C4-2B (cell line): ENCODE results near the gene LCNL1.

Experiments used
- H3K27ac ChIP-seq: fragments of 450-650 bp; 2 replicates; pipeline ENCODE4 v1.5.1; 2017
- ZFX ChIP-seq: fragments of 450-650 bp; IDR thresholded peaks from 2 replicates; pipeline ENCODE4 v1.6.1; 2017
- TF ChIP-seq, protein P1 (sequence below): fragments of 450-650 bp; conservative IDR thresholded peaks from 2 replicates; pipeline ENCODE4 v1.5.1; 2017; ENCODE audit warnings: mild to moderate bottlenecking

The LCNL1 gene

DNA sequence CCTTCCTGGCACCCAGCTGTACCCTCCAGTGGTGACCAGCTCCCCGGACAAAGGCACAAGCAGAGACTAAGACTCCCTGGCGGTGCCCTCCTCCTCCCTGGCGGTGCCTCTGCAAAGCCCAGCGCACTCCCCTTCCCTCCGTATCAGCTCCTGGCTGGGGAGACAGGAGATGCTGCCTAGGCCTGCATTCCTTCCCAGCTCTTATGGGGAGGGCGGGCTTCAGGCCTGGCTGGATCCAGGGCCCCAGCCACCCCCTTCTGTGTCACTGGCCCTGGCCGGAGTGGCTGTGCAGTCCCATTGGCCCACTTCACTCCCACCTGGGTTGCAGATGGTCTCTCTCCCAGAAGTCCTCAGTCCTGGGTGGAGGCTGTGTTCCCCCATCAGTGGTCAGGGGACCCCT is 24.3 kb upstream of the LCNL1 start:
- TF ChIP-seq ZFX: no peak
- TF ChIP-seq, protein P1, sequence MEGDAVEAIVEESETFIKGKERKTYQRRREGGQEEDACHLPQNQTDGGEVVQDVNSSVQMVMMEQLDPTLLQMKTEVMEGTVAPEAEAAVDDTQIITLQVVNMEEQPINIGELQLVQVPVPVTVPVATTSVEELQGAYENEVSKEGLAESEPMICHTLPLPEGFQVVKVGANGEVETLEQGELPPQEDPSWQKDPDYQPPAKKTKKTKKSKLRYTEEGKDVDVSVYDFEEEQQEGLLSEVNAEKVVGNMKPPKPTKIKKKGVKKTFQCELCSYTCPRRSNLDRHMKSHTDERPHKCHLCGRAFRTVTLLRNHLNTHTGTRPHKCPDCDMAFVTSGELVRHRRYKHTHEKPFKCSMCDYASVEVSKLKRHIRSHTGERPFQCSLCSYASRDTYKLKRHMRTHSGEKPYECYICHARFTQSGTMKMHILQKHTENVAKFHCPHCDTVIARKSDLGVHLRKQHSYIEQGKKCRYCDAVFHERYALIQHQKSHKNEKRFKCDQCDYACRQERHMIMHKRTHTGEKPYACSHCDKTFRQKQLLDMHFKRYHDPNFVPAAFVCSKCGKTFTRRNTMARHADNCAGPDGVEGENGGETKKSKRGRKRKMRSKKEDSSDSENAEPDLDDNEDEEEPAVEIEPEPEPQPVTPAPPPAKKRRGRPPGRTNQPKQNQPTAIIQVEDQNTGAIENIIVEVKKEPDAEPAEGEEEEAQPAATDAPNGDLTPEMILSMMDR: no peak
- no peak overlapping the region for H3K27ac ChIP-seq

DNA sequence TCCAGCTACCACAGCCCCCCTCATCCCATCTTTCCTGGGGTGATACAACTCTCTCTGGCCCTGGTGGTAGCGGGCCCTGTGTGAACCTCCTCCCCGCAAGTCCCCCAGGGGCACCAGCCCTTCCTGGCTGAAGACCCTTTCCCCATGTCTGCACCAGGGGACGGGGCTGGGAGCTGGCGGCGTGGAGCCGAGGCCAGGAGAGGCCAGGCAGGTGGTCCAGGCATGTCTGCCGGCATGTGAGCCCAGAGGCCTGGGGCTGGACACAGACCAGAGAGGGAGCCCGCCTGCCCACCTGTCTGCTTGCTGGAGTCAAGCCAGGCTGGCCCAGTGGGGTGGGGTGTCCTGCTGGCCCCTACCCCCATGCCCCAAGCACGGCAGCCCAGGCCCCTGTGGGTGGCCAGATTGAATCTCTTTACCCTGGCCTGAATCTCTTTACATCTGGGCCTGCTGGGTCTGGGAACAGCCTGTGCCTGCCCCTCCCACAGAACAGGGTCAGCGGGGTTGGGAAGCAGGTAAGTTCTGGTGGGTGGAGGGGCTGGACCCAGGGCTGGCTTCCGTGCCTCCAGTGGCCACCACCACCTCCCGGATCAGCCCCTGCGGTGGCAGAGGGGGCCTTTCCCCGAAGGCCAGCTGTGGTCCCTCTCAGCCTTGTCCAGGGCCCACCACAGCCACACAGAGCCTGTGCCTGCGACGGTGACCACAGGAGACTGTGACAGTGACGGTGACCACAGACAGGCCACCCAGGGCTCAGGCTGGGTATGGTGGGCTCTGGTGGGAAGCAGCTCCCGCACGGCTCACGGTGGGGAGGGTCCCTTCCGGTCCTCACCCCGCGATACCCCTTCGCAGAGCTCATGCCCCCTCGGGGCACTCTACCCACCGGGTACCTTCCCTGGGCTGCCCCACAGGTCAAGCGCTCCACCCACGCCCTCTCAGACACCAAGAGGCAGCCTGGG is 23.6 kb upstream of the LCNL1 start:
- no peak overlapping the region for H3K27ac ChIP-seq
- TF ChIP-seq ZFX: no peak
- TF ChIP-seq, protein P1: no peak

DNA sequence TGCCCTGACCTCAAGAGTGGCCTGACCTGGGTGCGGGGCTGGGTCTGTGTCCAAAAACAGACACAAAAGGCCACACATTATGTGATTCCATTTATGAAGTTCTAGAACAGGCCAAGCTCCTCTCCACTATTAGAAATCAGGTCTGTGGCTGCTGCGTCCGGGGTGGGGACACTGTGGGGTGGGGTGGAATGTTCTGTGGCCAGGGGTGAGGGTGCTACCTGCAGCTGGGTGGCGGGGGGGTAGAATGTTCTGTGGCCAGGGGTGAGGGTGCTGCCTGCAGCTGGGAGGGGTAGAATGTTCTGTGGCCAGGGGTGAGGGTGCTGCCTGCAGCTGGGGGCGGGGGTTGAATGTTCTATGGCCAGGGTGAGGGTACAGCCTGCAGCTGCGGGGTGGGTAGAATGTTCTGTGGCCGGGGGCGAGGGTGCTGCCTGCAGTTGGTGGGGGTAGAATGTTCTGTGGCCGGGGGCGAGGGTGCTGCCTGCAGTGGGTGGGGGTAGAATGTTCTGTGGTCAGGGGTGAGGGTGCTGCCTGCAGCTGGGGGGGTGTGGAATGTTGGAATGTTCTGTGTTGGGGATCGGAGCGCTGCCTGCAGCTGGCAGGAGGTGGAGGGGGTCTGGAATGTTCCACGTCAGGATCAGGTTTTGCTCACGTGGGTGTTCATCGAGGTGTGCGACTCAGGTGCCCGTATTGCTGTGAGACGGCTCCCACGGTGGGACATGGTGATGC is 22.4 kb upstream of the LCNL1 start:
- TF ChIP-seq, protein P1: no peak
- TF ChIP-seq ZFX: no peak
- H3K27ac ChIP-seq: no peak overlapping the region

DNA sequence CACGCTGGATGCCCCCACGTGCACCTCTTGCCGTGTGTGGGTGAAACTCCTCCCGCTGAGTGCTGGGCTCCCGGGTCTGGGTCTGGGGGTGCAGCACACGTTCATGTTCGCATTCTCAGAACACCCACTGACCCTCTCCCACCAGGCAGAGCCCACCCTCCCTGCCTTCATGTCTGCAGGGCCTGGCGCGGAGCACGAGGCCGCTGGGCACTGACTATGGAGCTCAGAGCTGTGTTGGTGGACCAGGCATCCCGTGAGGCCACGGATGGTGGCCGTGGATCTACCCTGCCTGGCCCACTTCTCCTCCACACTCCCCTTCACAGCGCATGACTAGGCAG is 21.9 kb upstream of the LCNL1 start:
- TF ChIP-seq, protein P1: no peak
- no peak for TF ChIP-seq ZFX
- H3K27ac ChIP-seq: peak overlapping the region; percentile 20

DNA sequence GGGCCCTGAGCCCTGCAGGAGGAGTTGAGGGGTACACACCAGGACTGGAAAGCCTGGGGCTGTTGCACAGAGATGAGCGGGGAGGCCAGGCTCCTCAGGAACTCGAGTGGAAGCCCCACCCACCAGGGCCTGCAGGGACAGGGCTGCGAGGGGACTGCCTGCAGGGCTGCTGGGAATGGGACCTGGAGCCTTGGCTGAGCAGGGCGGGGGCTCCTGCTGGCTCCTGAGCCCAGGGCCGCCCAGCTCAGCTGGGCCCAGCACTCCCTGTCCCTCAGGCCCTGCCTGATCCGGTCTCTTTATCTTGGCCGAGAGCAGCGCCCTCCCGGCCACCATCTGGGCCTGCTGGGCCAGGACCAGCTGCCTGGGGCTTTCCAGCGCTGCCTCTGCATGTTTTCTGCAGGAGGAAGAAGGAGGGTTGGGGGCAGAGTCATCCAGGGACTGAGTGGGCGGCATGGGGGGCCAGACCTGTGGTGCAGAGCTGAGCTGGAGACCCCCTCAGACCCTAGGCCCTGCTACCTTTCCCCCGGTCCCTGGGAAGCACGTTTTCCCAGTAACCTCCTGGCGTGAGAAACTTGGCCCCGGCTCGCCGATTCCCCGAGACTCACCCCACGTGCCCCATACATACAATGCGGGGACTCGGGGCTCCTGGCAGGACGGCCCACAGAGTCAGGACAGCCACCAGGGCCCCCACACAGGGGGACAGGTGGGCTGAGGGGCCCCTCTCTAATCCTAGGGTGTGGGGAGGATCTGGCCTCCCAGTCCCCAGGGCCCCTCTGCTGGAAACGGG is 21.3 kb upstream of the LCNL1 start:
- TF ChIP-seq, protein P1: no peak
- no peak for TF ChIP-seq ZFX
- peak overlapping the region; percentile 20 for H3K27ac ChIP-seq

DNA sequence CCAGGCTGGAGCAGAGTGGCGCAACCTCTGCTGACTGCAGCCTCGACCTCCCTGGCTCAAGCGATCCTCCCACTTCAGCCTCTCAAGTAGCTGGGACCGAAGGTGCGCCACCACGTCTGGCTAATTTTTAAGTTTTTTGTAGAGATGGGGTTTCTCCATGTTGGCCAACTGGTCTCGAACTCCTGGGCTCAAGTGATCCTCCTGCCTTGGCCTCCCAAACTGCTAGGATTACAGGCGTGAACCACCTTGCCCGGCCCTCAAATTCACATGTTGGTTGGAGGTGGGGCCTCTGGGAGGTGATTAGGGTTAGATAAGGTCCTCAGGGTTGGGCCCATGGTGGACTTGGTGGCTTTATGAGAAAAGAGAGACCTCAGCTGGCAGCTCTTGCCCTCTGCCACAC is 20.6 kb upstream of the LCNL1 start:
- no peak for TF ChIP-seq ZFX
- TF ChIP-seq, protein P1: no peak
- H3K27ac ChIP-seq: no peak overlapping the region
